GM12878 (cell line): Measurements from ENCODE around the gene EIF3B. TPM values are rescaled to one million over a fixed set of nuclear protein-coding genes. Genes with fewer than 3 reads are reported as not detected.

Source experiments
- ATAC-seq: fragments of 200-7000 bp; cut with Tn5 transposase; 3 replicates; pipeline ENCODE4 v1.9.1; 2020; ENCODE audit warnings: mild to moderate bottlenecking, moderate library complexity
- BruUV-seq: library from RNA; stranded (reverse); fragments of 400-500 nt; replicated peaks from 2 replicates; lab custom pipeline; 2021; lab: Mats Ljungman, UMichigan
- CTCF ChIA-PET: fragments of 300-600 bp; sonication (Branson Sonifier 250); formaldehyde crosslinking; extraction: SDS; loops from one replicate; lab custom pipeline; 2021; ENCODE audit warnings: inconsistent platforms; lab: Yijun Ruan, JAX
- POLR2A ChIA-PET: fragments of 350-600 bp; formaldehyde crosslinking; extraction: SDS; loops from one replicate; lab custom pipeline; 2021; ENCODE audit warnings: inconsistent platforms; lab: Charles Lee
- RAD21 ChIA-PET: fragments of 300-600 bp; sonication (Branson Sonifier 250); formaldehyde crosslinking; loops from one replicate; lab custom pipeline; 2023; ENCODE audit warnings: antibody characterized with exemption; ENCODE audit not compliant: unreplicated experiment; lab: Charles Lee
- SMC1A ChIA-PET: fragments of 300-600 bp; sonication (Branson Sonifier 250); formaldehyde crosslinking; loops from one replicate; lab custom pipeline; 2023; ENCODE audit not compliant: unreplicated experiment, uncharacterized antibody; lab: Charles Lee
- DNase-seq: peaks from one replicate; pipeline ENCODE4 v3.0.0-alpha.2; 2011; ENCODE audit warnings: low read depth, low spot score
- FAIRE-seq: peaks from 3 replicates; lab custom pipeline; 2011; peaks lifted over from hg19 to GRCh38; lab: Jason Lieb, UNC
- H2AFZ ChIP-seq: 2 replicates; pipeline ENCODE4 v1.6.0; 2011; ENCODE audit warnings: low read depth, low read length, control low read depth; ENCODE audit not compliant: control insufficient read depth
- H3K27ac ChIP-seq: 2 replicates; pipeline ENCODE4 v1.5.1; 2011; ENCODE audit warnings: control low read depth; ENCODE audit not compliant: control insufficient read depth, insufficient read depth
- H3K27me3 ChIP-seq, 2 experiments: replicated peaks in 1 of 2; 2 replicates each; pipeline versions ENCODE4 v1.6.0 to v1.6.1; 2011; ENCODE audit warnings: low read length in 1 of 2; ENCODE audit not compliant: control insufficient read depth in 2 of 2, insufficient read depth in 2 of 2
- H3K36me3 ChIP-seq, 2 experiments: 2 replicates each; pipeline ENCODE4 v1.5.1; 2011; ENCODE audit warnings: low read length in 1 of 2; ENCODE audit not compliant: control insufficient read depth in 2 of 2, insufficient read depth in 2 of 2
- H3K4me1 ChIP-seq: 2 replicates; pipeline ENCODE4 v1.6.1; 2011; ENCODE audit warnings: mild to moderate bottlenecking, low read length, moderate library complexity, mixed read lengths; ENCODE audit not compliant: control insufficient read depth, insufficient read depth
- H3K4me2 ChIP-seq: 2 replicates; pipeline ENCODE4 v1.6.0; 2011; ENCODE audit warnings: control low read depth; ENCODE audit not compliant: control insufficient read depth, insufficient read depth
- H3K4me3 ChIP-seq: fragments of 200-600 bp; sonication (generic); 2 replicates; pipeline ENCODE4 v1.5.1; 2016
- H3K79me2 ChIP-seq: 2 replicates; pipeline ENCODE4 v1.6.0; 2011; ENCODE audit warnings: low read length; ENCODE audit not compliant: control insufficient read depth, insufficient read depth
- H3K9ac ChIP-seq: 2 replicates; pipeline ENCODE4 v1.8.0; 2011; ENCODE audit warnings: low read length, control low read depth, mixed read lengths; ENCODE audit not compliant: control insufficient read depth, insufficient read depth
- H3K9me3 ChIP-seq: replicated peaks from 3 replicates; pipeline ENCODE4 v1.5.1; 2011; ENCODE audit warnings: mild to moderate bottlenecking, low read length; ENCODE audit not compliant: control insufficient read depth, insufficient read depth
- H4K20me1 ChIP-seq: 2 replicates; pipeline ENCODE4 v1.6.0; 2011; ENCODE audit not compliant: control insufficient read depth, insufficient read depth
- ATF2 ChIP-seq: IDR thresholded peaks from 2 replicates; pipeline ENCODE4 v1.6.1; 2012; ENCODE audit warnings: low read length, inconsistent platforms
- BCLAF1 ChIP-seq: fragments of 450-650 bp; IDR thresholded peaks from 2 replicates; pipeline ENCODE4 v1.6.1; 2017; ENCODE audit warnings: antibody characterized with exemption, mild to moderate bottlenecking, moderate library complexity
- CBX5 ChIP-seq: sonication (generic); IDR thresholded peaks from 2 replicates; pipeline ENCODE4 v1.6.1; 2016; ENCODE audit warnings: low read depth, moderate library complexity, mild to moderate bottlenecking, inconsistent platforms
- CEBPB ChIP-seq, 2 experiments: fragments of 150-350 bp in 1 of 2; IDR thresholded peaks; 2 replicates each; pipeline ENCODE4 v1.6.1; 2012 to 2014; ENCODE audit warnings: low read depth in 2 of 2, low read length in 2 of 2, borderline replicate concordance in 1 of 2, inconsistent platforms in 1 of 2
- CREM ChIP-seq: IDR thresholded peaks from 2 replicates; pipeline ENCODE4 v1.6.1; 2014; ENCODE audit warnings: antibody characterized with exemption, low read depth
- ELK1 ChIP-seq: IDR thresholded peaks from 2 replicates; pipeline ENCODE4 v1.6.1; 2012; ENCODE audit warnings: low read depth, low read length, improper control_type of control experiment
- NFYB ChIP-seq: IDR thresholded peaks from 2 replicates; pipeline ENCODE4 v1.6.1; 2011; ENCODE audit warnings: low read depth, mild to moderate bottlenecking, low read length, improper control_type of control experiment, moderate library complexity; ENCODE audit not compliant: insufficient read depth
- PAX5 ChIP-seq: IDR thresholded peaks from 2 replicates; pipeline ENCODE4 v1.6.1; 2011; ENCODE audit warnings: low read depth, low read length, borderline replicate concordance
- RCOR1 ChIP-seq: conservative IDR thresholded peaks from 2 replicates; pipeline ENCODE4 v1.6.1; 2012; ENCODE audit warnings: low read depth, low read length, improper control_type of control experiment
- SMAD1 ChIP-seq: fragments of 450-650 bp; IDR thresholded peaks from 2 replicates; pipeline ENCODE4 v1.6.1; 2018; ENCODE audit warnings: mild to moderate bottlenecking, low read depth; ENCODE audit not compliant: partially characterized antibody
- SREBF1 ChIP-seq: IDR thresholded peaks from 2 replicates; pipeline ENCODE4 v1.6.1; 2012; ENCODE audit warnings: mild to moderate bottlenecking, low read length
- USF2 ChIP-seq: IDR thresholded peaks from 2 replicates; pipeline ENCODE4 v1.6.1; 2011; ENCODE audit warnings: low read depth, low read length, improper control_type of control experiment, borderline replicate concordance
- ZBED1 ChIP-seq: IDR thresholded peaks from 2 replicates; pipeline ENCODE4 v1.6.1; 2016; ENCODE audit warnings: borderline replicate concordance
- WGBS: methylation state at CpG from one replicate; pipeline ENCODE4 v1.1.6; 2016; ENCODE audit warnings: low lambda C conversion rate; ENCODE audit not compliant: insufficient replicate concordance, insufficient coverage; ENCODE audit errors: missing lambda C conversion rate; 5-methylcytosine and 5-hydroxymethylcytosine counted together
- in situ Hi-C: fragments of 300-500 bp; cut with MboI; formaldehyde crosslinking; loops from 9 replicates; pipeline ENCODE4 v1.14.3; 2018; ENCODE audit warnings: mixed read lengths
- intact Hi-C: fragments of 100-400 bp; cut with micrococcal nuclease; formaldehyde crosslinking; loops from one replicate; pipeline ENCODE4 v1.14.2; 2022; ENCODE audit not compliant: unreplicated experiment
- polyA plus RNA-seq, 11 experiments: library from polyadenylated mRNA; depleted of rRNA in 4 of 11; unstranded in 6 of 11; stranded (reverse) in 5 of 11; fragments of >200 nt; fragmentation: Nextera tagmentation in 4 of 11; fragmentation: Illumina TruSeq in 1 of 11; extraction: Ambion mirVana in 4 of 11; extraction: Trizol in 1 of 11; gene quantifications; 1 replicate in 1 of 11; 2 replicates in 10 of 11; pipeline versions ENCODE4 v1.2.1 to v1.2.3, GENCODE V29; 2011 to 2016; ENCODE audit warnings: inconsistent platforms in 2 of 11, missing spikeins in 2 of 11, low read depth in 1 of 11
- total RNA-seq, 4 experiments: library from RNA; depleted of rRNA in 3 of 4; stranded (reverse); fragments of >200 nt in 3 of 4; fragmentation: Illumina TruSeq in 1 of 4; extraction: Trizol in 1 of 4; gene quantifications; 2 replicates each; pipeline versions ENCODE4 v1.2.1 to v1.2.3, GENCODE V29; 2013 to 2021

EIF3B gene
- total and polyA plus RNA-seq, 10 of the 15 experiments (the other 5 are each of a cell fraction or from before 2014, with no cell fraction given), result 17.6 to 275 (median 153) TPM

GRCh38 chr7:2405601-2406345 lies 51.1 kb downstream of the EIF3B start:
- DNase-seq (peak; percentile 89), ATAC-seq (peak; percentile 70), FAIRE-seq (peak; percentile 95)
- in situ Hi-C loops, result no loop called here
- Histone ChIP-seq H3K4me2 (peak overlapping the region; percentile 98), H3K36me3 (peaks cover 0 to 3% of the 10 kb centered on the region in 2 experiments; a peak in 1 of 4 replicates), H3K9me3 (no peaks in the 10 kb centered on the region), H3K4me3 (peak overlapping the region; percentile 70), H3K27me3 (no peaks in the 10 kb centered on the region), H3K4me1 (peaks cover 44% of the 10 kb centered on the region), H2AFZ (no peak overlapping the region), H3K9ac (peak overlapping the region; percentile 47; the same call in 1 of the 2 replicates), H3K79me2 (peaks cover 41% of the 10 kb centered on the region), H3K27ac (peak overlapping the region; percentile 84), H4K20me1 (no peaks in the 10 kb centered on the region; the same call in 1 of the 2 replicates)
- ChIA-PET RAD21 (interaction anchor here (0.6 to 3.4 kb wide), 12 partner anchors 12 to 304 kb away, joined by 3 to 28 read pairs (median 5); partner anchors contain the start of gene EIF3B), SMC1A (interaction anchor here (0.8 to 1.7 kb wide), 7 partner anchors 12 to 304 kb away, joined by 3 to 6 read pairs (median 4); no protein-coding TSS in a partner anchor), CTCF (interaction anchor here (0.6 to 3.5 kb wide), 6 partner anchors 12 to 305 kb away, joined by 3 to 20 read pairs (median 4); no protein-coding TSS in a partner anchor), POLR2A (interaction anchor here (0.6 to 2.2 kb wide), 7 partner anchors 12 to 224 kb away, joined by 3 to 6 read pairs (median 3); no protein-coding TSS in a partner anchor)
- intact Hi-C loops, result loop anchor here (2.0 to 5.0 kb wide), 3 partner anchors 51 to 169 kb away; partner anchors contain the start of gene EIF3B
- TSS peak; percentile 43 for BruUV-seq
- WGBS, result 39% methylated on average over 20 of the region's 21 CpGs
- TF ChIP-seq PAX5 (peak; percentile 66; the same call in 1 of the 2 replicates), ATF2 (peak; percentile 71; the same call in 1 of the 2 replicates), BCLAF1 (no peak), ZBED1 (peak; percentile 42; the same call in 1 of the 2 replicates), USF2 (no peak), SMAD1 (no peak), SREBF1 (no peak), NFYB (no peak), ELK1 (no peak), CEBPB (IDR thresholded peaks at IDR 0.05; ENCODE audit: borderline replicate concordance in 1 of 2, low read depth in 2 of 2, low read length in 2 of 2) (no peak), RCOR1 (0 out of 2 replicates have a peak, but pooled peaks have one; percentile 29), CBX5 (no peak), CREM (peak; percentile 50; the same call in 1 of the 2 replicates)
